GM18511 (cell line): ENCODE measurements around the gene POMGNT1.

Source experiments
- ATAC-seq: cut with Tn5 transposase; IDR thresholded peaks from one replicate; pipeline ENCODE4 v1.9.1; 2021; ENCODE audit warnings: mild to moderate bottlenecking, moderate library complexity; ENCODE audit not compliant: unreplicated experiment

POMGNT1 gene

GRCh38 chr1:46211051-46211450 lies 12.8 kb upstream of the POMGNT1 start:
- no peak for ATAC-seq

- no peak for ATAC-seq
These were observed 12.3 kb upstream of the POMGNT1 start for GRCh38 chr1:46210561-46210960.

- ATAC-seq, result no peak
These were observed 8.2 kb upstream of the POMGNT1 start for GRCh38 chr1:46206399-46206798.

GRCh38 chr1:46205791-46206190 lies 7.6 kb upstream of the POMGNT1 start:
- ATAC-seq, result no peak

GRCh38 chr1:46205141-46205540 lies 6.9 kb upstream of the POMGNT1 start:
- ATAC-seq, result no peak

GRCh38 chr1:46204406-46204742 lies 6.1 kb upstream of the POMGNT1 start:
- ATAC-seq, result no peak

- no peak for ATAC-seq
These were observed 5.6 kb upstream of the POMGNT1 start for GRCh38 chr1:46203738-46204405.

GRCh38 chr1:46199233-46199749 lies 1.1 kb upstream of the POMGNT1 start:
- no peak for ATAC-seq

GRCh38 chr1:46197560-46197963 lies 672 bp downstream of the POMGNT1 start:
- no peak for ATAC-seq

- ATAC-seq, result no peak
These were observed 1.6 kb downstream of the POMGNT1 start for GRCh38 chr1:46196609-46197008.

GRCh38 chr1:46194641-46195193 lies 3.5 kb downstream of the POMGNT1 start:
- no peak for ATAC-seq

GRCh38 chr1:46193984-46194570 lies 4.2 kb downstream of the POMGNT1 start:
- ATAC-seq, result no peak

- no peak for ATAC-seq
These were observed 4.9 kb downstream of the POMGNT1 start for GRCh38 chr1:46193285-46193684.

- ATAC-seq, result no peak
These were observed 6.1 kb downstream of the POMGNT1 start for GRCh38 chr1:46192171-46192570.

- ATAC-seq, result no peak
These were observed 7.1 kb downstream of the POMGNT1 start for GRCh38 chr1:46191033-46191701.

- no peak for ATAC-seq
These were observed 7.7 kb downstream of the POMGNT1 start for GRCh38 chr1:46190539-46190938.

- ATAC-seq, result no peak
These were observed 9.8 kb downstream of the POMGNT1 start for GRCh38 chr1:46188295-46189030.

GRCh38 chr1:46187106-46187869 lies 10.9 kb downstream of the POMGNT1 start:
- no peak for ATAC-seq

- no peak for ATAC-seq
These were observed 12.2 kb downstream of the POMGNT1 start for GRCh38 chr1:46186076-46186475.

- no peak for ATAC-seq
These were observed 13.1 kb downstream of the POMGNT1 start for GRCh38 chr1:46184920-46185658.
